Measurements from ENCODE around the gene RIPPLY3.

RIPPLY3 gene

GRCh38 chr21:36976882-36977651 lies 29.4 kb upstream of the RIPPLY3 start (continued):
- TF ChIP-seq PATZ1 (tag by site-specific recombination; IDR thresholded peaks at IDR 0.05) = peak; percentile 28; the same call in 1 of the 2 replicates
- TF ChIP-seq ZBTB10 (tag by site-specific recombination; IDR thresholded peaks at IDR 0.05) = no peak
- TF ChIP-seq SCRT2 (tag by site-specific recombination; IDR thresholded peaks at IDR 0.05) = no peak
- no peak for TF ChIP-seq ZNF473 (tag by site-specific recombination; IDR thresholded peaks at IDR 0.05)
- TF ChIP-seq TRIM28 (IDR thresholded peaks at IDR 0.05; ENCODE audit: borderline replicate concordance, low read length) = no peak
- no peak for TF ChIP-seq ZNF138 (tag by site-specific recombination; IDR thresholded peaks at IDR 0.05; ENCODE audit: borderline replicate concordance)
- no peak for TF ChIP-seq ZNF133 (tag by site-specific recombination; IDR thresholded peaks at IDR 0.05)
- no peak for TF ChIP-seq ZNF600 (tag by site-specific recombination; IDR thresholded peaks at IDR 0.05)
- TF ChIP-seq KLF9 (tag by site-specific recombination; IDR thresholded peaks at IDR 0.05; ENCODE audit: low read depth) = no peak
- no peak for TF ChIP-seq ZNF24 (tag by site-specific recombination; IDR thresholded peaks at IDR 0.05)
- no peak for TF ChIP-seq ZNF202 (tag by site-specific recombination; IDR thresholded peaks at IDR 0.05; ENCODE audit: borderline replicate concordance)
- TF ChIP-seq ZNF660 (tag by site-specific recombination; IDR thresholded peaks at IDR 0.05) = peak; percentile 54; the same call in 1 of the 2 replicates
- TF ChIP-seq ZNF645 (tag by site-specific recombination; IDR thresholded peaks at IDR 0.05) = no peak
- no peak for TF ChIP-seq ZNF302 (tag by site-specific recombination; IDR thresholded peaks at IDR 0.05; ENCODE audit: low read depth)
- TF ChIP-seq CTCF (tag by site-specific recombination; IDR thresholded peaks at IDR 0.05) = peak; percentile 88
- no peak for TF ChIP-seq ZNF19 (tag by site-specific recombination; IDR thresholded peaks at IDR 0.05; ENCODE audit: low read depth)

- Histone ChIP-seq H3K36me3 (ENCODE audit: control insufficient read depth in 2 of 2, insufficient read depth in 1 of 2, low read length in 2 of 2) (no peaks in the 10 kb centered on the region), H3K27ac (ENCODE audit: extremely low read depth, low read depth, low read length) (peak overlapping the region; percentile 47; the same call in 1 of the 2 replicates), H3K9me3 (ENCODE audit: control insufficient read depth, insufficient read depth, low read depth, low read length) (no peaks in the 10 kb centered on the region), H3K4me1 (ENCODE audit: control insufficient read depth, insufficient read depth, low read length) (no peaks in the 10 kb centered on the region; the same call in 1 of the 2 replicates), H3K4me3 (ENCODE audit: low read depth, low read length) (peak overlapping the region; percentile 45)
- CTCF ChIA-PET = interaction anchor here (0.6 to 2.1 kb wide), 3 partner anchors 31 to 520 kb away, joined by 3 to 10 read pairs (median 3); no protein-coding TSS in a partner anchor
- POLR2A ChIA-PET = interaction anchor here (1.0 to 2.4 kb wide), 2 partner anchors 9 to 15 kb away, joined by 4 to 10 read pairs; no protein-coding TSS in a partner anchor
- TF ChIP-seq INSM2 (tag by site-specific recombination; IDR thresholded peaks at IDR 0.05) (no peak), GLIS2 (tag by site-specific recombination; IDR thresholded peaks at IDR 0.05) (peak; percentile 85), ZFP37 (tag by site-specific recombination; IDR thresholded peaks at IDR 0.05) (peak; percentile 93), BCL11B (tag by site-specific recombination; IDR thresholded peaks at IDR 0.05; ENCODE audit: low read depth) (0 out of 2 replicates have a peak, but pooled peaks have one; percentile 59), HOXA7 (CRISPR knock-in tag; IDR thresholded peaks at IDR 0.05; ENCODE audit: borderline replicate concordance) (no peak), ZNF658 (tag by site-specific recombination; IDR thresholded peaks at IDR 0.05) (no peak), ZNF514 (tag by site-specific recombination; IDR thresholded peaks at IDR 0.05) (no peak), ZNF26 (tag by site-specific recombination; IDR thresholded peaks at IDR 0.05) (no peak)
Observed at GRCh38 chr21:36980280-36981048, 26.0 kb upstream of the RIPPLY3 start.

Data from HEK293 (cell line).